IMR-90 (cell line): ENCODE measurements around the gene CORO1C. TPM values are rescaled to one million over a fixed set of nuclear protein-coding genes. Genes with fewer than 3 reads are reported as not detected.
A peak's percentile ranks its signal among the peaks of the same experiment; 100 is the strongest.

Experiments used
- ATAC-seq: fragments of 200-7000 bp; cut with Tn5 transposase; 2 replicates; pipeline ENCODE4 v1.9.1; 2020; ENCODE audit warnings: low read depth, mild to moderate bottlenecking, moderate library complexity
- BruUV-seq: library from RNA; stranded (reverse); fragments of 400-500 nt; replicated peaks from 2 replicates; lab custom pipeline; 2021; lab: Mats Ljungman, UMichigan
- CTCF ChIA-PET: fragments of 300-600 bp; formaldehyde crosslinking; extraction: SDS; loops from one replicate; lab custom pipeline; 2021; ENCODE audit warnings: antibody characterized with exemption; lab: Yijun Ruan, JAX
- POLR2A ChIA-PET: fragments of 300-600 bp; sonication (Branson Sonifier 250); formaldehyde crosslinking; loops from one replicate; lab custom pipeline; 2022; ENCODE audit warnings: antibody characterized with exemption; ENCODE audit not compliant: unreplicated experiment; lab: Charles Lee
- DNase-seq: peaks from one replicate; pipeline ENCODE4 v3.0.0; 2013
- H2AFZ ChIP-seq: replicated peaks from 2 replicates; pipeline ENCODE3; 2013; ENCODE audit warnings: low read length, mild to moderate bottlenecking; ENCODE audit not compliant: poor library complexity
- H2AK5ac ChIP-seq: 2 replicates; pipeline ENCODE4 v1.6.1; 2013; ENCODE audit warnings: low read depth, low read length, inconsistent platforms
- H2AK9ac ChIP-seq: replicated peaks from 2 replicates; pipeline ENCODE3; 2013; ENCODE audit warnings: mild to moderate bottlenecking, low read depth, low read length, moderate library complexity; ENCODE audit not compliant: poor library complexity
- H2BK120ac ChIP-seq: 2 replicates; pipeline ENCODE4 v1.6.1; 2013; ENCODE audit warnings: low read depth, low read length, inconsistent platforms
- H2BK15ac ChIP-seq: 3 replicates; pipeline ENCODE4 v1.6.1; 2013; ENCODE audit warnings: low read depth, low read length, inconsistent platforms
- H2BK20ac ChIP-seq: 2 replicates; pipeline ENCODE4 v1.6.1; 2013; ENCODE audit warnings: low read depth, mild to moderate bottlenecking, inconsistent platforms, low read length, moderate library complexity
- H2BK5ac ChIP-seq: 2 replicates; pipeline ENCODE4 v1.6.1; 2013; ENCODE audit warnings: mild to moderate bottlenecking, low read depth, low read length, inconsistent platforms; ENCODE audit not compliant: poor library complexity, severe bottlenecking
- H3K14ac ChIP-seq: replicated peaks from 2 replicates; pipeline ENCODE4 v1.6.1; 2013; ENCODE audit warnings: low read depth, low read length, inconsistent platforms
- H3K18ac ChIP-seq: 2 replicates; pipeline ENCODE4 v1.6.1; 2013; ENCODE audit warnings: low read depth, low read length, control low read depth
- H3K23ac ChIP-seq: 2 replicates; pipeline ENCODE4 v1.6.1; 2013; ENCODE audit warnings: low read depth, low read length, inconsistent platforms
- H3K27ac ChIP-seq: 2 replicates; pipeline ENCODE4 v1.5.1; 2013; ENCODE audit warnings: mild to moderate bottlenecking, control low read depth, low read length; ENCODE audit not compliant: insufficient read depth
- H3K27me3 ChIP-seq: 2 replicates; pipeline ENCODE4 v1.6.1; 2013; ENCODE audit warnings: low read length; ENCODE audit not compliant: control insufficient read depth, insufficient read depth
- H3K36me3 ChIP-seq: 2 replicates; pipeline ENCODE4 v1.6.1; 2013; ENCODE audit warnings: low read length, mixed read lengths; ENCODE audit not compliant: control insufficient read depth, insufficient read depth
- H3K4ac ChIP-seq: 2 replicates; pipeline ENCODE4 v1.6.1; 2013; ENCODE audit warnings: low read depth, low read length, inconsistent platforms
- H3K4me1 ChIP-seq: 2 replicates; pipeline ENCODE4 v1.6.1; 2013; ENCODE audit warnings: low read length, mixed read lengths; ENCODE audit not compliant: control insufficient read depth, insufficient read depth
- H3K4me2 ChIP-seq: 2 replicates; pipeline ENCODE4 v1.6.1; 2013; ENCODE audit warnings: low read depth, mild to moderate bottlenecking, control low read depth, low read length, moderate library complexity
- H3K4me3 ChIP-seq: 2 replicates; pipeline ENCODE4 v1.5.1; 2013; ENCODE audit warnings: low read depth, mild to moderate bottlenecking, control low read depth, low read length, moderate library complexity; ENCODE audit not compliant: insufficient read depth
- H3K56ac ChIP-seq: 2 replicates; pipeline ENCODE4 v1.6.1; 2013; ENCODE audit warnings: low read length, inconsistent platforms; ENCODE audit not compliant: insufficient read depth; ENCODE audit errors: extremely low read depth
- H3K79me1 ChIP-seq, 2 experiments: 2 replicates each; pipeline ENCODE4 v1.6.1; 2013; ENCODE audit warnings: low read length in 2 of 2, inconsistent platforms in 1 of 2, low read depth in 1 of 2
- H3K9ac ChIP-seq: 2 replicates; pipeline ENCODE4 v1.6.1; 2013; ENCODE audit warnings: low read depth, low read length, control low read depth
- H3K9me1 ChIP-seq: 2 replicates; pipeline ENCODE4 v1.6.1; 2013; ENCODE audit warnings: low read length, inconsistent platforms; ENCODE audit not compliant: insufficient read depth
- H3K9me3 ChIP-seq: 2 replicates; pipeline ENCODE4 v1.6.1; 2013; ENCODE audit warnings: low read length; ENCODE audit not compliant: control insufficient read depth, insufficient read depth
- H4K20me1 ChIP-seq: 2 replicates; pipeline ENCODE4 v1.6.1; 2013; ENCODE audit warnings: low read length, inconsistent platforms; ENCODE audit not compliant: insufficient read depth
- H4K5ac ChIP-seq: 2 replicates; pipeline ENCODE4 v1.6.1; 2013; ENCODE audit warnings: mild to moderate bottlenecking, low read depth, low read length, control low read depth
- H4K8ac ChIP-seq, 2 experiments: 2 replicates each; pipeline ENCODE4 v1.6.1; 2013; ENCODE audit warnings: low read depth in 2 of 2, low read length in 2 of 2, control low read depth in 1 of 2, inconsistent platforms in 1 of 2
- H4K91ac ChIP-seq: 2 replicates; pipeline ENCODE4 v1.6.1; 2013; ENCODE audit warnings: low read depth, low read length, inconsistent platforms; ENCODE audit not compliant: insufficient read depth
- BHLHE40 ChIP-seq: fragments of 150-350 bp; IDR thresholded peaks from 2 replicates; pipeline ENCODE4 v1.6.1; 2016; ENCODE audit warnings: mild to moderate bottlenecking, low read depth, low read length
- CHD1 ChIP-seq: IDR thresholded peaks from 2 replicates; pipeline ENCODE4 v1.6.1; 2012; ENCODE audit warnings: low read depth, low read length, improper control_type of control experiment
- CTCF ChIP-seq: conservative IDR thresholded peaks from 2 replicates; pipeline ENCODE4 v1.5.1; 2012; ENCODE audit warnings: mild to moderate bottlenecking, low read depth, low read length, improper control_type of control experiment
- FOS ChIP-seq: fragments of 150-350 bp; IDR thresholded peaks from 2 replicates; pipeline ENCODE4 v1.6.1; 2016; ENCODE audit warnings: low read depth, low read length
- MAFK ChIP-seq: IDR thresholded peaks from 2 replicates; pipeline ENCODE4 v1.6.1; 2012; ENCODE audit warnings: low read depth, low read length, improper control_type of control experiment
- MAZ ChIP-seq: IDR thresholded peaks from 2 replicates; pipeline ENCODE4 v1.6.1; 2012; ENCODE audit warnings: low read depth, mild to moderate bottlenecking, low read length, improper control_type of control experiment, moderate library complexity, borderline replicate concordance
- POLR2A ChIP-seq: IDR thresholded peaks from 2 replicates; pipeline ENCODE4 v1.6.1; 2012; ENCODE audit warnings: mild to moderate bottlenecking, low read depth, low read length
- RCOR1 ChIP-seq: IDR thresholded peaks from 2 replicates; pipeline ENCODE4 v1.6.1; 2012; ENCODE audit warnings: mild to moderate bottlenecking, low read length, improper control_type of control experiment; ENCODE audit not compliant: insufficient replicate concordance
- RFX5 ChIP-seq: IDR thresholded peaks from 2 replicates; pipeline ENCODE4 v1.8.0; 2012; ENCODE audit warnings: low read depth, mild to moderate bottlenecking, low read length, moderate library complexity
- SMC3 ChIP-seq: fragments of 150-350 bp; IDR thresholded peaks from 2 replicates; pipeline ENCODE4 v1.6.1; 2016; ENCODE audit warnings: low read depth, mild to moderate bottlenecking, antibody characterized with exemption, low read length, moderate library complexity
- USF2 ChIP-seq: fragments of 150-350 bp; IDR thresholded peaks from 2 replicates; pipeline ENCODE4 v1.6.1; 2017; ENCODE audit warnings: mild to moderate bottlenecking, antibody characterized with exemption, low read length, low read depth
- WGBS, 2 experiments: methylation state at CpG; one replicate each; pipeline versions ENCODE4 v1.1.5 to v1.1.7; 2013; ENCODE audit warnings: missing lambda C conversion rate in 2 of 2; ENCODE audit not compliant: insufficient read length in 1 of 2; ENCODE audit errors: extremely low coverage in 2 of 2; 5-methylcytosine and 5-hydroxymethylcytosine counted together
- dilution Hi-C: fragments of 300-500 bp; cut with HindIII; formaldehyde crosslinking; loops from one replicate; pipeline ENCODE4 v1.14.3; 2018; ENCODE audit warnings: low sequenced_read_pairs; ENCODE audit not compliant: unreplicated experiment
- in situ Hi-C: fragments of 300-500 bp; cut with MboI; formaldehyde crosslinking; loops from 3 replicates; pipeline ENCODE4 v1.14.3; 2019; ENCODE audit warnings: low sequenced_read_pairs, inconsistent platforms, mixed read lengths
- intact Hi-C: fragments of 100-400 bp; cut with micrococcal nuclease; formaldehyde crosslinking; loops from 2 replicates; pipeline ENCODE4 v1.10.0; 2022
- polyA plus RNA-seq, 3 experiments: library from polyadenylated mRNA; depleted of rRNA; stranded (reverse); fragments of >200 nt; gene quantifications; 2 replicates each; pipeline ENCODE4 v1.2.3, GENCODE V29; 2012; ENCODE audit warnings: low replicate concordance in 1 of 3
- total RNA-seq: library from RNA; depleted of rRNA; stranded (reverse); fragments of >200 nt; gene quantifications from 2 replicates; pipeline ENCODE4 v1.2.3, GENCODE V29; 2012
- TF ChIP-seq, protein P1 (sequence below): fragments of 150-350 bp; IDR thresholded peaks from 2 replicates; pipeline ENCODE4 v1.6.1; 2016; ENCODE audit warnings: low read depth, mild to moderate bottlenecking, low read length, moderate library complexity, borderline replicate concordance

The CORO1C gene
- total and polyA plus RNA-seq, 2 of the 4 experiments (the other 2 are of a cell fraction), result 675 to 1,100 TPM

- H4K8ac ChIP-seq, result 0 out of 4 replicates have a peak overlapping the region, but pooled peaks of 1 of the 2 experiments have one; percentile 66
- H3K4ac ChIP-seq, result peak overlapping the region; percentile 87; the same call in 1 of the 2 replicates
- H3K9me1 ChIP-seq, result peaks cover 14% of the 10 kb centered on the region
- peaks cover 79% of the 10 kb centered on the region for H4K20me1 ChIP-seq
- TF ChIP-seq MAZ (no peak), MAFK (no peak), POLR2A (no peak), SMC3 (no peak), BHLHE40 (no peak), CTCF (no peak), RCOR1 (no peak), FOS (no peak), CHD1 (no peak), USF2 (no peak), RFX5 (no peak)
- TF ChIP-seq, protein P1, sequence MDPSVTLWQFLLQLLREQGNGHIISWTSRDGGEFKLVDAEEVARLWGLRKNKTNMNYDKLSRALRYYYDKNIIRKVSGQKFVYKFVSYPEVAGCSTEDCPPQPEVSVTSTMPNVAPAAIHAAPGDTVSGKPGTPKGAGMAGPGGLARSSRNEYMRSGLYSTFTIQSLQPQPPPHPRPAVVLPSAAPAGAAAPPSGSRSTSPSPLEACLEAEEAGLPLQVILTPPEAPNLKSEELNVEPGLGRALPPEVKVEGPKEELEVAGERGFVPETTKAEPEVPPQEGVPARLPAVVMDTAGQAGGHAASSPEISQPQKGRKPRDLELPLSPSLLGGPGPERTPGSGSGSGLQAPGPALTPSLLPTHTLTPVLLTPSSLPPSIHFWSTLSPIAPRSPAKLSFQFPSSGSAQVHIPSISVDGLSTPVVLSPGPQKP, result no peak
- POLR2A ChIA-PET, result no interaction called here
- peak overlapping the region; percentile 98; the same call in 1 of the 2 replicates for H3K27ac ChIP-seq
- CTCF ChIA-PET, result interaction anchor here (1.7 kb wide), 1 partner anchor 32 kb away, joined by 3 read pairs; no protein-coding TSS in a partner anchor
- H3K23ac ChIP-seq, result peak overlapping the region; percentile 15; the same call in 1 of the 2 replicates
- H2BK15ac ChIP-seq, result no peak overlapping the region
- peak overlapping the region; percentile 17 for H4K5ac ChIP-seq
- dilution Hi-C loops, result no loop called here
- no peaks in the 10 kb centered on the region for H3K27me3 ChIP-seq
- H2AK9ac ChIP-seq, result no peak overlapping the region
- no peak overlapping the region for H2AFZ ChIP-seq
- H3K4me2 ChIP-seq, result peak overlapping the region; percentile 59
- intact Hi-C loops, result loop anchor here (1.0 kb wide), 1 partner anchor 25 kb away; no protein-coding TSS in a partner anchor
- H4K91ac ChIP-seq, result no peak overlapping the region
- H3K14ac ChIP-seq, result 0 out of 2 replicates have a peak overlapping the region, but pooled peaks have one; percentile 10
- ATAC-seq (no peak), DNase-seq (no peak)
- peak overlapping the region; percentile 77; the same call in 1 of the 2 replicates for H2BK120ac ChIP-seq
- H3K79me1 ChIP-seq, result peaks cover 5 to 61% of the 10 kb centered on the region in 2 experiments; a peak in 3 of 4 replicates
- peaks cover 23% of the 10 kb centered on the region for H3K36me3 ChIP-seq
- H3K18ac ChIP-seq, result peak overlapping the region; percentile 32
- H2BK20ac ChIP-seq, result peak overlapping the region; percentile 15; the same call in 1 of the 2 replicates
- peaks cover 34% of the 10 kb centered on the region for H3K4me1 ChIP-seq
- no peaks in the 10 kb centered on the region for H3K9me3 ChIP-seq
- H2BK5ac ChIP-seq, result peak overlapping the region; percentile 98
- H3K9ac ChIP-seq, result peak overlapping the region; percentile 37; the same call in 1 of the 2 replicates
- no peak overlapping the region for H2AK5ac ChIP-seq
- no CpG with 5 or more reads among the region's 2 CpGs for WGBS, 2 experiments
- BruUV-seq, result no TSS peak
- H3K4me3 ChIP-seq, result no peak overlapping the region
- in situ Hi-C loops, result no loop called here
- no peak overlapping the region for H3K56ac ChIP-seq
These were observed 34.4 kb downstream of the CORO1C start for GRCh38 chr12:108696996-108697290.
